Measurements from ENCODE around the gene ZNF48.

The ZNF48 gene

DNA sequence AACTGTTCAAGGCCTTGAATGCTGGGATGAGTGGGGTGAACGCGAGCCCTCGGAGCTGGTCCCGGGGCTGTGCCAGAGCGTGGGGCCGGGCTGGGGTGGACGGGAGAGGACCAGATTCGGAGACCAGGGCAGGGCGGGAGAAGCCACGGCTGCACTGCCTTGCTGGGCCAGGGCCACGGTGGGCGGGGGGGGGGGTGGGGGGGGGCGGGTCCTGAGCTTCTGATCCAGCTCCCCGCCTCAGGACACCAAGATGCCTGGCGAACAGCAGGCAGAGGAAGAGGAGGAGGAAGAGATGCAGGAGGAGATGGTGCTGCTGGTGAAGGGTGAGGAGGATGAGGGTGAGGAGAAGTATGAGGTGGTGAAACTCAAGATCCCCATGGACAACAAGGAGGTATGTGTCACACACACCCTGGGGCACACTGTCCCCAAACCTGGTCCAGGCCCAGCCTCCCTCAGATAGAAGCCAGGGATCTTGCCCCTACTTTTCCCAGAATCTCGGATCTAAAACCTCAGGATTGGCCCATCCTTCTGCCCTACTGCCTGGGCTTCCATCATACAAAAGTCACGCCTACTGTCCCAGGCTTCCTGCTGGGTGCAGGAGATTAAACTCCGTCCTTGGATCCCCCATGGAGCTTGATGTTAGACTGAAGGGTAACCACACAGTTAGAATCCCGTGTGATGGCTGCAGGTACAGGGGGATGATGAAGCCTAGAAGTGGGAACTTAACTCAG lies 12.7 kb downstream of the ZNF48 start:
- DNase-seq (ENCODE audit: low read depth) = no peak

DNA sequence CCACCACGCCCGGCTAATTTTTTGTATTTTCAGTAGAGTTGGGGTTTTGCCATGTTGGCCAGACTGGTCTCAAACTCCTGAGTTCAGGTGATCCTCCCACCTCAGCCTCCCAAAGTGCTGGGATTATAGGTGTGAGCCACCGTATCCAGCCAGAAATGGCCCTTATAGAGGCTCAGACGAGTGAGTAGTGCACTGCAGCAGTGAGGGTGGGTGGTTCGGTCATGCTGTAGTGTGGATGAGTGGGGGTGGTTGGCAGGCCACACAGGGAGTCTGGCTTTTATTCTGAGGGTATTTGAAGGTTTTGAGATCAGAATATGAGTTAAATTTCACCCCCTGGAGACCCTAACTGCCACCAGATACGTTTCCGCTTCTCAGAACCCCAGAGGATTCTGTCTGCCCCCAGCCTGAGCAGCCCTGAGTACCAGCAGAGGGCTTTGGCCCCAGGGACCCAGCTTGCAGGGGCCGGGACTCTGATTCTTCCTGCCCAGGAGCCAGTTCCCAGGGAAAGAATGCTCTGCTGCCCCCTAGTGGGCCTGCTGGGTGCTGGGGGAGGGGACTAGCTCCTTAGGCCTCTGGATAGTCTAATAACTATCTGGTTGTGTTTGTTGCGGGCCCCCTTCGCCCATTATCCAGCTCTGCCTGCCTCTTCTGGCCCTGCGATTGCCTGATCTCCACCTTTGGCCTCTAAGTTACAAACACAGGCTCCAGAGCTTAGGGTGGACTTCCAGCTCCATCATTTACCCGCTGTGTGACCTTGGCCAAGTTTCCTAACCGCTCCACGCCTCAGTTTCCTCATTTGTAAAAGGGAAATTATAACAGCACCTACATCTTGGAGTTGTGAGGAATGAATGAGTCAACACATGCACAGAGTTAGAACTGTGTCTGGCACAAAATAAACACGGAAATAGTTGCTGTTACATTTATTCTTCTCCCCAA lies 14.2 kb downstream of the ZNF48 start:
- no peak for DNase-seq (ENCODE audit: low read depth)

- no peak for DNase-seq (ENCODE audit: low read depth)
Measured at GRCh38 chr16:30413112-30413806, 18.0 kb downstream of the ZNF48 start.

GRCh38 chr16:30414159-30414558 lies 18.9 kb downstream of the ZNF48 start:
- no peak for DNase-seq (ENCODE audit: low read depth)

DNA sequence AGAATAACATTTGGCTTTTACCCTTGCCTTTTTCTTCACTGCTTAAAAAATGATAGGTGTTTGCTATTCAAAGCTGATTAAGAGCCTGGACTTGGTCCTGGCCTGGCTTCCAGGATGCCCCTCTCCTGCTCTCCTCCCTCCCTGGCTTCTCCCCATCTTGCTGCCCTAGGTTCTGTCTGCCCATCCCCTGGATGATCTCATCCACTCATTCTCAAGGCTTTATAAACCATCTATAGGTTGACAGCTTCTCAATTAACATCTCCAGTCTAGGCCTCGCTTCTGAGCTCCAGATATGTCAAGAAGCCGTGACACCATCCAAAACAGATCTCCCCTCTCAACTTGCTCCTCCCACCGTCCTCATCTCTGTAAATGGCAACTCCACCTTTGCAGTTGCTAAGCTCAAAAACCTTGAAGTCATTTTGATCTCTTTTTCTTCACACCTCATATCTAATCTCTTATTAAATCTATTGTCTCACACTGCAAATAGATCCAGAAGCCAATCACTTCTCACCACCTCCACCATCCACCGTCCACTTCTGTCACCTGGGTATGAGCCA lies 20.9 kb downstream of the ZNF48 start:
- no peak for DNase-seq (ENCODE audit: low read depth)

GRCh38 chr16:30416624-30417528 lies 21.7 kb downstream of the ZNF48 start:
- DNase-seq (ENCODE audit: low read depth) = no peak

GRCh38 chr16:30417529-30418349 lies 22.5 kb downstream of the ZNF48 start:
- no peak for DNase-seq (ENCODE audit: low read depth)

DNA sequence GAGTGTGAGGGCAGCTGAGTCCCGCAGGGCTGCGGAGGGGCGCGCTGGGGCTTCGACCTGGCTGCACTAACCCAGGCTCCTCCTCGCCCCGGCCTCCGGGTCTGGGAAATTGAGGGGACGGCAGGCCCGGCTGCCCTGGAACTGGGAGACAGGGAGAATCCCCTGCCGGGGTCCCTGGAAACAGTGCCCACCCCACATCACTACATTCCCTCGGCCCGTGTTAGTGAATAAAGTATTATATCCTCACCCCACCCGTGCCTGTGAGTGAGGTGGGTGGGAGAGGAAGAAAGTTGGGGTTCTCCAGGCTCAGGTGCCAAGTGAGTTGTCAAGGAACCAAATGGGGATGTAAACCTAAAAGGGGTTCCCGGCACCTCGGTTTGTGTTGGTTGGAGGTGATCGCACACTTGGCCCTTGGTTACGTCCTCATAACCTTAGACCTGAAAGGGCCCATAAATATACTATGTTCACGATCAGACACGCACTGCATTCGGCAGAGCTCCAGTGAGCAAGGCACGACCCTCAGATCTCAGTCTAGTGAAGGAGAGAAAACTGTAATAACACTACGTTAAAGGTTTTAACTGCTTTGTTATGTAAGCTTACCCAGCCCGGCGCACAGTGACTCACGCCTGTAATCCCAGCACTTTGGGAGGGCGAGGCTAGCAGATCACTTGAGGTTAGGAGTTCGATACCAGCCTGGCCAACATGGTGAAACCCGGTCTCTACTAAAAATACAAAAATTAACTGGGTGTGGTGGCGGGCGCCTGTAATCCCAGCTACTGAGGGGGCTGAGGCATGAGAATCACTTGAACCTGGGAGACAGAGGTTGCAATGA lies 23.3 kb downstream of the ZNF48 start:
- no peak for DNase-seq (ENCODE audit: low read depth)

GRCh38 chr16:30421010-30421409 lies 25.8 kb downstream of the ZNF48 start:
- DNase-seq (ENCODE audit: low read depth) = no peak

DNA sequence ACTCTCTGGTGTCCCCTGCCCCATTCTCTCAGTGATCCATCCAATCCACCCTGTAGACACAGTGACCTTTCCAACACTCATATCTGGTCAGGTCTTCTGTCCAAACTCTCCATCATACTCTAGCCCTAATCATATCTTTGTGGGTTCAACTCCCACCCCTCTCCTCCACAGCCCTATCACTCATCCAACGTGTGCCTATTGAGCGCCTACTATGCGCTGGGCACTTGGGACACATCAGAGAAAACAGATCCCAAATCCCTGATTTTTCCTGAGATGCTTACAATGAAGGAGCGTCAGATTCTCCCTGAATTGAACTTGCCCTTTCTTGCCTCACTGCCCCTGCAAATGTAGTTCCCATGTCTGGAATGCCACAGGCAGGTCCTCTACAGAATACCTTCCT lies 32.8 kb downstream of the ZNF48 start:
- no peak for DNase-seq (ENCODE audit: low read depth)

DNA sequence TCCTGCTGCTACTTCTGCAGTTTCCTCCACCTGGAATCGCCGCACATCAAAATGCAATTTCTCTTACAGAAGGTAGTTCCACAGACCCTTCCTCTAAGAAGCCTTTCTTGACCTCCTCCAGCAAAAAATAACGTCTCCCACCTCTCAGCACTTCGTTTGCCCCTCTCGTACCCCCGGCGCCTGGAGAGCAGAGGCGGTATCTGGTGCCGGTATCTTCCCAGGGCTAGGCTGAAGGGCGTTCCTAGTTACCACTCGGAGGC lies 34.1 kb downstream of the ZNF48 start:
- DNase-seq (ENCODE audit: low read depth) = no peak

DNA sequence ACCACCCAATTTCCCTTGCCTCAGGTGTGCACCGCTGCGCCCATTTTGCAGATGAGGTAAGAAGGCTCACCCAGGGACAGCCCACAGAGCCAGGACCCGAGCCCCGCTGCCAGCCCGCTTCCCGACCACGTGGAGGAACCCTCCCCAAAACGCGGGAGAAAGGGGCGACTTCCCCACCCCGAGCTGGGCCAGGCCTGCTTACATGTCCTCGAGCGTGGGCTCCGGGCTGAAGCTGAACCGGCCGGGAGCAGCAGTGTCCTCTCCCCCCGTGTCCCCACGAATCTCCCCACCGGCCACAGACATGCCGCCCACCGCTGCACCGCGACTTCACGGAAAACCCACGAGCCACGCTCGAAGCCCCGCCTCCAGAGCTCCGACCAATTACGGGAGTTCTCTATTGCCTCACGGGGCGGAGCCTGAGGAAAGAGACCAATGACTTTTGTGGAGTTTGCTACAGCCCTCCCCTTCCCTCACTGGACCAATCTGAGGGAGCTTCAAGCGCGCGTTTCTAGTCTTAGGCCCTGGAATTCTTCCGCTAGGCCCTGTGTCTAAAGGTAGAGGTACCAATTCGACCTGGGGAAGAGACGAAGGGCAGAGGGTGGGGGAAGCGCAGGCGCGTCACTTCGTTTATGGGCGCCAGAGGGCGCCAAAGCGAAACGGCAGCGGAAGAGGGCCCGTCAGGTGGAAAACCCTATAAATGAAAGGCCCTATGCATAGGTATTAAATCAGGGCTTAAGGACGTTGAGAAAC lies 34.6 kb downstream of the ZNF48 start, which contains the start of gene DCTPP1:
TSS of gene DCTPP1 (minus strand) at position 353 of the 750 bp plus-strand sequence. CDS start at position 303, 50 bp downstream.
- peak; percentile 95 for DNase-seq (ENCODE audit: low read depth)

DNA sequence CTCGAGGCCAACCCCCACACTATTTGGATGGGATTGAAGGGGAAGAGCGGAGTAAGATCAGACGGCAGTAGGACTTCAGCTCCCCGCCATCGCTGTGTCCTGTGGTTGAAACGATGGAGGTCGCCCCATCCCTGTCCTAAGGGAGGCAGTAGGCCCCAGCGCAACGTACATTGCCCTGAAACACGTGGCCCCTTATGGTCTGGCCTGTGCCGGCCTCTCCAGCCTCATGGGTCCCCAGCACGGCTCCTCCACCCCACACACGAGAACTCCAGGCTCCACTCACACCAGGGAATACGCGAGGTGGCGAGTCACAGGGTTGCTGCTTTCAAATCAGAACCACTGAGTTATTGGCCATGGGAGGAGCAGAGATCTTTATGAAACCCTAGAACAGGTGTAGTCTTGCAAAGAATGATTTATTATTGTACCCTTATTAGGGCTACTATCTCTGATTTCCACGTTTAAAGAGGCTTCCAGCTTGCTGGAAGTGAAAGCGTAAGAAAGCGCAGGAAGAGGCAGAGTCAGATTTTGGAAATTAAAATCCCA lies 35.3 kb downstream of the ZNF48 start:
- DNase-seq (ENCODE audit: low read depth) = no peak

DNA sequence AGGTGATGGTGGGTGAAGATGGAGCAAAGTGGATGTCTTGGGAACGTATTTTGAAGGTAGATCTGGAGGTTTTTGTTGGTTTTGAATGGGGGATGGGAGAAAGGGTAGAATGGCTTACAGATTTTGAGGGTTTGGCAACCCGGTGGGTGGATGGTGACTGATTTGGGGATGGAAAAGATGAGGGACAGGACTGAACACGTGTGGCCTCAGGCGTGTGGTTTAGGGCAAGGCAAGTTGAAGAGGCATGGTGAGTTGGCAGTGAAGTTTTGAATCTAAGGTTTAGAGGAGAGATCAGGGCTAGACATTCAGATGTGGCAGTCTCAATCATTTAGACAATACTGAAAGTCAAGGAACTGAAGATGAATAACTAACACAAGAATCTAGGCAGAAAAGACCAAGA lies 39.6 kb downstream of the ZNF48 start:
- no peak for DNase-seq (ENCODE audit: low read depth)

- DNase-seq (ENCODE audit: low read depth) = no peak
Measured at GRCh38 chr16:30437511-30438046, 42.4 kb downstream of the ZNF48 start.

DNA sequence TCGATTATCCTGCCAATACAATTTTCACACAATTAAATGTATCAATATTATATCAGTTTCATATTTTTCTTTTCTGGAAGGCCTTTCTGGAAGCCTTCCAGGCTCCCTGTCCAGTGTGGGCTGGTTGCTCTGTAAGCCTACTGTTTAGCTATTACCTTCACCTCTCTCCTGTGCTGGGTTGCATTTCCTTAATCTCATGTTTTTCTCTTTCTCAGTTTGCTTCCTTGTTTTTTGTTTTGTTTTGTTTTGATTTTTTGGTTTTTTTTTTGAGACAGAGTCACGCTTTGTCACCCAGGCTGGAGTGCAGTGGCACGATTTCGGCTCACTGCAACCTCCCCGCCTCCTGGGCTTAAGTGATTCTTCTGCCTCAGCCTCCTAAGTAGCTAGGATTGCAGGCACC lies 43.6 kb downstream of the ZNF48 start:
- no peak for DNase-seq (ENCODE audit: low read depth)

GRCh38 chr16:30439720-30440348 lies 44.6 kb downstream of the ZNF48 start:
- no peak for DNase-seq (ENCODE audit: low read depth)

DNA sequence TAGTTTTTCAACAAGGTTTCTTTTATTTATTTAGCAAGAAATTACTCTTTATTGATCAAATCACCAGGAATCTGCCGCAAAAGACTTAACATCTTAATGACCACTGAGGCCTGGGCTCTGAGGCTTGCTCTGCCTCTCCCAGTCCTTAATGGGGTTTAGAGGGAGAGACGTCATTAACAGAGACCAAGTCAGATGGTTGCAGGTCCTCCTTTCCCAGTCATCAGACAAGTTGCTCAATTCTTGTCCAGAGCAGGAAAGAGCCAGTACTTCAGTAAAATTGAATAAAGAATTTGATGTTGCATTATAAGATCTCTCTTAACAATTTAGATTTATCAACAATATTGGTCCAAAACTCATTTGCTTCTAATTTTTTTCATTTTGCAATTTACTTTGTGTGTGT lies 48.4 kb downstream of the ZNF48 start:
- DNase-seq (ENCODE audit: low read depth) = no peak
